ENCODE measurements around the gene SEZ6. TPM values are rescaled to one million over a fixed set of nuclear protein-coding genes. Genes with fewer than 3 reads are reported as not detected.
A peak's percentile ranks its signal among the peaks of the same experiment; 100 is the strongest.

Gene SEZ6
- total RNA-seq, 3 donors from 2014 or later: not detected

GRCh38 chr17:29042026-29042678 is 36.3 kb upstream of the SEZ6 start:
- DNase-seq (no peak), ATAC-seq (no peak)
- peaks cover 22% of the 10 kb centered on the region for H3K27me3 Mint-ChIP-seq (ENCODE audit: low read depth)
- H3K36me3 Mint-ChIP-seq (ENCODE audit: insufficient read depth): no peaks in the 10 kb centered on the region
- no peaks in the 10 kb centered on the region for H3K4me1 Mint-ChIP-seq (ENCODE audit: low read depth)
- H3K9me3 Mint-ChIP-seq: no peaks in the 10 kb centered on the region
- no peak overlapping the region for H3K4me3 Mint-ChIP-seq

- Mint-ChIP-seq H3K4me3 (no peak overlapping the region), H3K36me3 (ENCODE audit: insufficient read depth) (no peaks in the 10 kb centered on the region), H3K27me3 (ENCODE audit: low read depth) (peaks cover 21% of the 10 kb centered on the region), H3K9me3 (no peaks in the 10 kb centered on the region), H3K4me1 (ENCODE audit: low read depth) (no peaks in the 10 kb centered on the region)
- ATAC-seq: no peak
- no peak for DNase-seq
Measured at GRCh38 chr17:29041571-29041970, 35.7 kb upstream of the SEZ6 start.

- Mint-ChIP-seq H3K4me1 (ENCODE audit: low read depth) (no peaks in the 10 kb centered on the region), H3K9me3 (no peaks in the 10 kb centered on the region), H3K4me3 (no peak overlapping the region), H3K36me3 (ENCODE audit: insufficient read depth) (no peaks in the 10 kb centered on the region), H3K27me3 (ENCODE audit: low read depth) (peaks cover 21% of the 10 kb centered on the region)
- ATAC-seq (no peak), DNase-seq (no peak)
Measured at GRCh38 chr17:29041091-29041490, 35.3 kb upstream of the SEZ6 start.

GRCh38 chr17:29039764-29040598 is 34.1 kb upstream of the SEZ6 start:
- peaks cover 28% of the 10 kb centered on the region for H3K27me3 Mint-ChIP-seq (ENCODE audit: low read depth)
- no peak for DNase-seq
- no peaks in the 10 kb centered on the region for H3K4me1 Mint-ChIP-seq (ENCODE audit: low read depth)
- H3K36me3 Mint-ChIP-seq (ENCODE audit: insufficient read depth): no peaks in the 10 kb centered on the region
- H3K9me3 Mint-ChIP-seq: peaks cover 4% of the 10 kb centered on the region
- no peak for ATAC-seq
- no peak overlapping the region for H3K4me3 Mint-ChIP-seq

- DNase-seq (no peak), ATAC-seq (no peak)
- Mint-ChIP-seq H3K27me3 (ENCODE audit: low read depth) (peaks cover 27% of the 10 kb centered on the region), H3K4me3 (no peak overlapping the region), H3K4me1 (ENCODE audit: low read depth) (no peaks in the 10 kb centered on the region), H3K9me3 (peaks cover 16% of the 10 kb centered on the region), H3K36me3 (ENCODE audit: insufficient read depth) (no peaks in the 10 kb centered on the region)
Measured at GRCh38 chr17:29038085-29038795, 32.4 kb upstream of the SEZ6 start.

GRCh38 chr17:29037739-29038084 is 31.9 kb upstream of the SEZ6 start:
- H3K4me1 Mint-ChIP-seq (ENCODE audit: low read depth): no peaks in the 10 kb centered on the region
- peaks cover 16% of the 10 kb centered on the region for H3K9me3 Mint-ChIP-seq
- H3K36me3 Mint-ChIP-seq (ENCODE audit: insufficient read depth): no peaks in the 10 kb centered on the region
- no peak overlapping the region for H3K4me3 Mint-ChIP-seq
- ATAC-seq (no peak), DNase-seq (no peak)
- peaks cover 29% of the 10 kb centered on the region for H3K27me3 Mint-ChIP-seq (ENCODE audit: low read depth)

GRCh38 chr17:29036584-29036983 is 30.8 kb upstream of the SEZ6 start:
- H3K36me3 Mint-ChIP-seq (ENCODE audit: insufficient read depth): no peaks in the 10 kb centered on the region
- ATAC-seq (peak in 1 of 2 donors; percentile 37), DNase-seq (no peak)
- H3K27me3 Mint-ChIP-seq (ENCODE audit: low read depth): peaks cover 31% of the 10 kb centered on the region
- H3K4me3 Mint-ChIP-seq: no peak overlapping the region
- no peaks in the 10 kb centered on the region for H3K4me1 Mint-ChIP-seq (ENCODE audit: low read depth)
- peaks cover 16% of the 10 kb centered on the region for H3K9me3 Mint-ChIP-seq

GRCh38 chr17:29034510-29034909 is 28.7 kb upstream of the SEZ6 start:
- no peak for ATAC-seq
- no peak for DNase-seq
- no peaks in the 10 kb centered on the region for H3K4me1 Mint-ChIP-seq (ENCODE audit: low read depth)

GRCh38 chr17:29032857-29033197 is 27.0 kb upstream of the SEZ6 start:
- DNase-seq: no peak
- H3K9me3 Mint-ChIP-seq: peaks cover 16% of the 10 kb centered on the region
- H3K27me3 Mint-ChIP-seq (ENCODE audit: low read depth): peaks cover 47% of the 10 kb centered on the region
- H3K4me3 Mint-ChIP-seq: no peak overlapping the region
- H3K36me3 Mint-ChIP-seq (ENCODE audit: insufficient read depth): no peaks in the 10 kb centered on the region
- H3K4me1 Mint-ChIP-seq (ENCODE audit: low read depth): no peaks in the 10 kb centered on the region
- ATAC-seq: no peak

More at GRCh38 chr17:29034510-29034909, 28.7 kb upstream of the SEZ6 start:
- Mint-ChIP-seq H3K9me3 (peaks cover 16% of the 10 kb centered on the region), H3K4me3 (no peak overlapping the region), H3K36me3 (ENCODE audit: insufficient read depth) (no peaks in the 10 kb centered on the region), H3K27me3 (ENCODE audit: low read depth) (peaks cover 47% of the 10 kb centered on the region)

GRCh38 chr17:29032013-29032856 is 26.4 kb upstream of the SEZ6 start:
- Mint-ChIP-seq H3K27me3 (ENCODE audit: low read depth) (peaks cover 49% of the 10 kb centered on the region), H3K9me3 (peaks cover 16% of the 10 kb centered on the region)
- ATAC-seq: no peak

GRCh38 chr17:29031488-29031887 is 25.7 kb upstream of the SEZ6 start:
- H3K36me3 Mint-ChIP-seq (ENCODE audit: insufficient read depth): no peaks in the 10 kb centered on the region
- peaks cover 16% of the 10 kb centered on the region for H3K9me3 Mint-ChIP-seq
- peaks cover 54% of the 10 kb centered on the region for H3K27me3 Mint-ChIP-seq (ENCODE audit: low read depth)
- no peaks in the 10 kb centered on the region for H3K4me1 Mint-ChIP-seq (ENCODE audit: low read depth)
- no peak overlapping the region for H3K4me3 Mint-ChIP-seq
- DNase-seq (no peak), ATAC-seq (no peak)

More at GRCh38 chr17:29032013-29032856, 26.4 kb upstream of the SEZ6 start:
- DNase-seq: no peak
- H3K36me3 Mint-ChIP-seq (ENCODE audit: insufficient read depth): no peaks in the 10 kb centered on the region
- no peak overlapping the region for H3K4me3 Mint-ChIP-seq
- H3K4me1 Mint-ChIP-seq (ENCODE audit: low read depth): no peaks in the 10 kb centered on the region

- Mint-ChIP-seq H3K27me3 (ENCODE audit: low read depth) (peaks cover 54% of the 10 kb centered on the region), H3K4me1 (ENCODE audit: low read depth) (peaks cover 3% of the 10 kb centered on the region), H3K9me3 (no peaks in the 10 kb centered on the region), H3K36me3 (ENCODE audit: insufficient read depth) (no peaks in the 10 kb centered on the region), H3K4me3 (no peak overlapping the region)
- no peak for ATAC-seq
- no peak for DNase-seq
Measured at GRCh38 chr17:29024316-29024952, 18.6 kb upstream of the SEZ6 start.

GRCh38 chr17:29022074-29022473 is 16.2 kb upstream of the SEZ6 start:
- Mint-ChIP-seq H3K4me3 (no peak overlapping the region), H3K36me3 (ENCODE audit: insufficient read depth) (no peaks in the 10 kb centered on the region), H3K4me1 (ENCODE audit: low read depth) (peaks cover 6% of the 10 kb centered on the region), H3K27me3 (ENCODE audit: low read depth) (peaks cover 68% of the 10 kb centered on the region), H3K9me3 (no peaks in the 10 kb centered on the region)
- no peak for DNase-seq
- ATAC-seq: no peak

GRCh38 chr17:29021226-29021625 is 15.4 kb upstream of the SEZ6 start:
- Mint-ChIP-seq H3K36me3 (ENCODE audit: insufficient read depth) (no peaks in the 10 kb centered on the region), H3K27me3 (ENCODE audit: low read depth) (peaks cover 70% of the 10 kb centered on the region), H3K4me1 (ENCODE audit: low read depth) (peaks cover 6% of the 10 kb centered on the region), H3K9me3 (no peaks in the 10 kb centered on the region), H3K4me3 (no peak overlapping the region)
- no peak for ATAC-seq
- no peak for DNase-seq
